SK-N-SH (cell line): ENCODE results near the gene FBN1. TPM values are rescaled to one million over a fixed set of nuclear protein-coding genes. Genes with fewer than 3 reads are reported as not detected.
A peak's percentile ranks its signal among the peaks of the same experiment; 100 is the strongest.

Experiments used
- CTCF ChIA-PET: fragments of 300-600, 350-600 bp; formaldehyde crosslinking; extraction: SDS; loops from one replicate; lab custom pipeline; 2021; lab: Yijun Ruan, JAX
- POLR2A ChIA-PET: fragments of 350-600 bp; sonication (Branson Sonifier 250); formaldehyde crosslinking; extraction: SDS; loops from one replicate; lab custom pipeline; 2020; ENCODE audit warnings: antibody characterized with exemption, inconsistent platforms; lab: Yijun Ruan, JAX
- DNase-seq: peaks from one replicate; pipeline ENCODE4 v3.0.0; 2012
- H2AFZ ChIP-seq: fragments of 200-600 bp; sonication (generic); 2 replicates; pipeline ENCODE4 v1.8.1; 2016; ENCODE audit warnings: antibody characterized with exemption, mild to moderate bottlenecking, low read depth
- H3F3A ChIP-seq: fragments of 200-600 bp; sonication (generic); replicated peaks from 2 replicates; pipeline ENCODE3; 2016; ENCODE audit warnings: antibody characterized with exemption, mild to moderate bottlenecking; ENCODE audit not compliant: insufficient read depth
- H3K27ac ChIP-seq, 2 experiments: fragments of 200-500 bp in 1 of 2; fragments of 200-600 bp in 1 of 2; sonication (Bioruptor generic) in 1 of 2; sonication (generic), shearing (Covaris generic) in 1 of 2; 2 replicates each; pipeline versions ENCODE4 v1.5.1 to v1.6.1; 2014 to 2016; ENCODE audit warnings: low read depth in 2 of 2, inconsistent platforms in 1 of 2, low read length in 1 of 2, mild to moderate bottlenecking in 1 of 2, mixed read lengths in 1 of 2
- H3K27me3 ChIP-seq: fragments of 200-600 bp; sonication (generic), shearing (Covaris generic); 2 replicates; pipeline ENCODE4 v1.6.1; 2016; ENCODE audit warnings: mixed run types; ENCODE audit not compliant: insufficient read depth
- H3K36me3 ChIP-seq, 2 experiments: fragments of 200-500 bp in 1 of 2; fragments of 200-600 bp in 1 of 2; sonication (Bioruptor generic) in 1 of 2; sonication (generic) in 1 of 2; replicated peaks in 1 of 2; 2 replicates each; pipeline versions ENCODE3 to v1.5.1; 2014 to 2016; ENCODE audit warnings: low read length in 1 of 2, mild to moderate bottlenecking in 1 of 2; ENCODE audit not compliant: insufficient read depth in 2 of 2, control insufficient read depth in 1 of 2
- H3K4me1 ChIP-seq, 2 experiments: fragments of 200-500 bp in 1 of 2; fragments of 200-600 bp in 1 of 2; sonication (Bioruptor generic) in 1 of 2; sonication (generic), shearing (Covaris generic) in 1 of 2; 2 replicates each; pipeline versions ENCODE4 v1.5.1 to v1.6.1; 2014 to 2016; ENCODE audit warnings: low read depth in 1 of 2, low read length in 1 of 2, mixed run types in 1 of 2; ENCODE audit not compliant: insufficient read depth in 2 of 2, control insufficient read depth in 1 of 2
- H3K4me2 ChIP-seq: fragments of 200-600 bp; sonication (generic), shearing (Covaris generic); 2 replicates; pipeline ENCODE4 v1.6.1; 2017; ENCODE audit warnings: mixed run types
- H3K4me3 ChIP-seq, 2 experiments: fragments of 200-500 bp in 1 of 2; fragments of 200-600 bp in 1 of 2; sonication (Bioruptor generic) in 1 of 2; sonication (generic), shearing (Covaris generic) in 1 of 2; 2 replicates each; pipeline versions ENCODE4 v1.5.1 to v1.8.1; 2014 to 2016; ENCODE audit warnings: low read depth in 2 of 2, inconsistent platforms in 1 of 2, low read length in 1 of 2, mild to moderate bottlenecking in 1 of 2, mixed read lengths in 1 of 2, moderate library complexity in 1 of 2
- H3K79me2 ChIP-seq: fragments of 200-600 bp; sonication (generic); 2 replicates; pipeline ENCODE4 v1.8.1; 2017; ENCODE audit warnings: mild to moderate bottlenecking; ENCODE audit not compliant: insufficient read depth
- H3K9ac ChIP-seq: fragments of 200-600 bp; sonication (generic); 2 replicates; pipeline ENCODE4 v1.6.1; 2017; ENCODE audit warnings: mixed run types
- H3K9me2 ChIP-seq: fragments of 200-600 bp; sonication (generic); 2 replicates; pipeline ENCODE4 v1.6.1; 2017; ENCODE audit warnings: mixed run types
- H3K9me3 ChIP-seq: fragments of 200-600 bp; sonication (generic); 2 replicates; pipeline ENCODE4 v1.6.1; 2017; ENCODE audit warnings: mixed run types, mild to moderate bottlenecking, moderate library complexity
- H4K20me1 ChIP-seq: fragments of 200-600 bp; sonication (generic); 2 replicates; pipeline ENCODE4 v1.6.1; 2017; ENCODE audit warnings: mild to moderate bottlenecking, mixed run types; ENCODE audit not compliant: insufficient read depth
- CHD2 ChIP-seq: fragments of 150-350 bp; IDR thresholded peaks from 2 replicates; pipeline ENCODE4 v1.6.1; 2018; ENCODE audit warnings: low read length; ENCODE audit not compliant: partially characterized antibody
- EP300 ChIP-seq, 2 experiments: IDR thresholded peaks; 2 replicates each; pipeline versions ENCODE4 v1.4.0 to v1.6.1; 2012; ENCODE audit warnings: borderline replicate concordance in 1 of 2, low read depth in 1 of 2, low read length in 1 of 2
- EZH2phosphoT487 ChIP-seq: fragments of 200-600 bp; sonication (generic); IDR thresholded peaks from 2 replicates; pipeline ENCODE4 v1.6.1; 2017; ENCODE audit warnings: low read depth, mixed run types, mild to moderate bottlenecking, antibody characterized with exemption, moderate library complexity, borderline replicate concordance
- FOXM1 ChIP-seq: IDR thresholded peaks from 2 replicates; pipeline ENCODE4 v1.4.0; 2012; ENCODE audit warnings: low read depth, mild to moderate bottlenecking
- GATA2 ChIP-seq: sonication (generic); formaldehyde crosslinking; IDR thresholded peaks from 2 replicates; pipeline ENCODE4 v1.5.0; 2020; ENCODE audit warnings: mild to moderate bottlenecking, missing genetic modification reagents
- JUND ChIP-seq: IDR thresholded peaks from 2 replicates; pipeline ENCODE4 v1.4.0; 2012
- MXI1 ChIP-seq: IDR thresholded peaks from 2 replicates; pipeline ENCODE4 v1.6.1; 2012; ENCODE audit warnings: mild to moderate bottlenecking, low read depth, low read length, improper control_type of control experiment
- NFIC ChIP-seq: IDR thresholded peaks from 2 replicates; pipeline ENCODE4 v1.4.0; 2012; ENCODE audit warnings: borderline replicate concordance
- POLR2AphosphoS5 ChIP-seq: IDR thresholded peaks from 2 replicates; pipeline ENCODE4 v1.6.1; 2012; ENCODE audit warnings: low read depth, low read length
- RCOR1 ChIP-seq: fragments of 150-350 bp; IDR thresholded peaks from 2 replicates; pipeline ENCODE4 v1.6.1; 2017; ENCODE audit warnings: antibody characterized with exemption, low read length
- RXRA ChIP-seq: IDR thresholded peaks from 2 replicates; pipeline ENCODE4 v1.4.0; 2012; ENCODE audit warnings: low read depth, mild to moderate bottlenecking, borderline replicate concordance
- YY1 ChIP-seq: IDR thresholded peaks from 2 replicates; pipeline ENCODE4 v1.4.0; 2012; ENCODE audit warnings: low read depth, mild to moderate bottlenecking
- WGBS: methylation state at CpG from one replicate; pipeline ENCODE4 v1.1.6; 2017; ENCODE audit warnings: low lambda C conversion rate; 5-methylcytosine and 5-hydroxymethylcytosine counted together
- polyA plus RNA-seq, 3 experiments: library from polyadenylated mRNA; depleted of rRNA; stranded (reverse); fragments of >200 nt; gene quantifications; 2 replicates each; pipeline ENCODE4 v1.2.3, GENCODE V29; 2012
- TF ChIP-seq, protein P1 (sequence below): IDR thresholded peaks from 2 replicates; pipeline ENCODE4 v1.4.0; 2012; ENCODE audit warnings: low read depth, borderline replicate concordance
- TF ChIP-seq, protein P2 (sequence below): IDR thresholded peaks from 2 replicates; pipeline ENCODE4 v1.6.1; 2012; ENCODE audit warnings: mild to moderate bottlenecking, low read depth, low read length, moderate library complexity
- TF ChIP-seq, protein P3 (sequence below): fragments of 150-350 bp; IDR thresholded peaks from 2 replicates; pipeline ENCODE4 v1.6.1; 2016; ENCODE audit warnings: mild to moderate bottlenecking, low read depth, low read length
- TF ChIP-seq, protein P4 (sequence below): IDR thresholded peaks from 2 replicates; pipeline ENCODE4; 2012

Gene FBN1
- polyA plus RNA-seq, 1 of the 3 experiments (the other 2 are of a cell fraction), result 248 TPM

DNA sequence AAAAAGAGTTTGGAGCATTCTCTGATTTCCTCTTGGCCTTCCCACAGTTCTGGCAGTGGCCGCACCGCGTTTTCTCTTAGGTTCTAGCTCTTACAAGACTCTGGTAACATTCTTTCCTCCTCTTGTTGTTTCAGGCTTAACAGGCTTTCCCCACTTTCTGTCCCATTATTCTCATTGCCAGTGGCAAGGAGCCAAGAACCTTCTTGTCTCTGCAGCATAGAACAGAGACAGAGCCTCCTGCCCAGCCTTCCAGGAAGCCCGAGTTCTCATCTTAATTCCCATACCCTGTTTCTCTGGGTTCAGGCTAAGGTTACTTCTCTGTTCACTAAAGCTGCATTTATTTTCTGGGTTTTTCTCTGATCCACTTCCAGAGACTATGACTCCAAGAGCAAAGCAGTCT lies 253.2 kb downstream of the FBN1 start:
- Histone ChIP-seq H3K27me3 (no peaks in the 10 kb centered on the region), H3K36me3 (no peaks in the 10 kb centered on the region), H3K79me2 (no peaks in the 10 kb centered on the region), H3K27ac (peak overlapping the region in 1 of 2 experiments; percentile 44; a peak in 2 of 4 replicates), H3K4me1 (peaks cover 14 to 36% of the 10 kb centered on the region in 2 experiments), H3K4me2 (no peak overlapping the region), H3K9ac (no peak overlapping the region), H3K4me3 (no peak overlapping the region), H3K9me3 (no peaks in the 10 kb centered on the region), H2AFZ (no peak overlapping the region), H3K9me2 (no peaks in the 10 kb centered on the region), H3F3A (peaks cover 42% of the 10 kb centered on the region), H4K20me1 (no peaks in the 10 kb centered on the region)
- TF ChIP-seq, protein P1, sequence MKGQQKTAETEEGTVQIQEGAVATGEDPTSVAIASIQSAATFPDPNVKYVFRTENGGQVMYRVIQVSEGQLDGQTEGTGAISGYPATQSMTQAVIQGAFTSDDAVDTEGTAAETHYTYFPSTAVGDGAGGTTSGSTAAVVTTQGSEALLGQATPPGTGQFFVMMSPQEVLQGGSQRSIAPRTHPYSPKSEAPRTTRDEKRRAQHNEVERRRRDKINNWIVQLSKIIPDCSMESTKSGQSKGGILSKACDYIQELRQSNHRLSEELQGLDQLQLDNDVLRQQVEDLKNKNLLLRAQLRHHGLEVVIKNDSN, result no peak
- TF ChIP-seq, protein P2, sequence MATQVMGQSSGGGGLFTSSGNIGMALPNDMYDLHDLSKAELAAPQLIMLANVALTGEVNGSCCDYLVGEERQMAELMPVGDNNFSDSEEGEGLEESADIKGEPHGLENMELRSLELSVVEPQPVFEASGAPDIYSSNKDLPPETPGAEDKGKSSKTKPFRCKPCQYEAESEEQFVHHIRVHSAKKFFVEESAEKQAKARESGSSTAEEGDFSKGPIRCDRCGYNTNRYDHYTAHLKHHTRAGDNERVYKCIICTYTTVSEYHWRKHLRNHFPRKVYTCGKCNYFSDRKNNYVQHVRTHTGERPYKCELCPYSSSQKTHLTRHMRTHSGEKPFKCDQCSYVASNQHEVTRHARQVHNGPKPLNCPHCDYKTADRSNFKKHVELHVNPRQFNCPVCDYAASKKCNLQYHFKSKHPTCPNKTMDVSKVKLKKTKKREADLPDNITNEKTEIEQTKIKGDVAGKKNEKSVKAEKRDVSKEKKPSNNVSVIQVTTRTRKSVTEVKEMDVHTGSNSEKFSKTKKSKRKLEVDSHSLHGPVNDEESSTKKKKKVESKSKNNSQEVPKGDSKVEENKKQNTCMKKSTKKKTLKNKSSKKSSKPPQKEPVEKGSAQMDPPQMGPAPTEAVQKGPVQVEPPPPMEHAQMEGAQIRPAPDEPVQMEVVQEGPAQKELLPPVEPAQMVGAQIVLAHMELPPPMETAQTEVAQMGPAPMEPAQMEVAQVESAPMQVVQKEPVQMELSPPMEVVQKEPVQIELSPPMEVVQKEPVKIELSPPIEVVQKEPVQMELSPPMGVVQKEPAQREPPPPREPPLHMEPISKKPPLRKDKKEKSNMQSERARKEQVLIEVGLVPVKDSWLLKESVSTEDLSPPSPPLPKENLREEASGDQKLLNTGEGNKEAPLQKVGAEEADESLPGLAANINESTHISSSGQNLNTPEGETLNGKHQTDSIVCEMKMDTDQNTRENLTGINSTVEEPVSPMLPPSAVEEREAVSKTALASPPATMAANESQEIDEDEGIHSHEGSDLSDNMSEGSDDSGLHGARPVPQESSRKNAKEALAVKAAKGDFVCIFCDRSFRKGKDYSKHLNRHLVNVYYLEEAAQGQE, result no peak
- TF ChIP-seq GATA2 (no peak), EP300 (IDR thresholded peaks at IDR 0.05; ENCODE audit: borderline replicate concordance in 1 of 2, low read depth in 1 of 2, low read length in 1 of 2) (no peak), NFIC (no peak), RCOR1 (no peak), RXRA (no peak), MXI1 (no peak), YY1 (no peak), JUND (no peak), POLR2AphosphoS5 (no peak), FOXM1 (no peak), CHD2 (no peak), EZH2phosphoT487 (no peak)
- TF ChIP-seq, protein P3, sequence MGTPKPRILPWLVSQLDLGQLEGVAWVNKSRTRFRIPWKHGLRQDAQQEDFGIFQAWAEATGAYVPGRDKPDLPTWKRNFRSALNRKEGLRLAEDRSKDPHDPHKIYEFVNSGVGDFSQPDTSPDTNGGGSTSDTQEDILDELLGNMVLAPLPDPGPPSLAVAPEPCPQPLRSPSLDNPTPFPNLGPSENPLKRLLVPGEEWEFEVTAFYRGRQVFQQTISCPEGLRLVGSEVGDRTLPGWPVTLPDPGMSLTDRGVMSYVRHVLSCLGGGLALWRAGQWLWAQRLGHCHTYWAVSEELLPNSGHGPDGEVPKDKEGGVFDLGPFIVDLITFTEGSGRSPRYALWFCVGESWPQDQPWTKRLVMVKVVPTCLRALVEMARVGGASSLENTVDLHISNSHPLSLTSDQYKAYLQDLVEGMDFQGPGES, result no peak
- TF ChIP-seq, protein P4, sequence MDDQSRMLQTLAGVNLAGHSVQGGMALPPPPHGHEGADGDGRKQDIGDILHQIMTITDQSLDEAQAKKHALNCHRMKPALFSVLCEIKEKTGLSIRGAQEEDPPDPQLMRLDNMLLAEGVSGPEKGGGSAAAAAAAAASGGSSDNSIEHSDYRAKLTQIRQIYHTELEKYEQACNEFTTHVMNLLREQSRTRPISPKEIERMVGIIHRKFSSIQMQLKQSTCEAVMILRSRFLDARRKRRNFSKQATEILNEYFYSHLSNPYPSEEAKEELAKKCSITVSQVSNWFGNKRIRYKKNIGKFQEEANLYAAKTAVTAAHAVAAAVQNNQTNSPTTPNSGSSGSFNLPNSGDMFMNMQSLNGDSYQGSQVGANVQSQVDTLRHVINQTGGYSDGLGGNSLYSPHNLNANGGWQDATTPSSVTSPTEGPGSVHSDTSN, result no peak
- POLR2A ChIA-PET, result no interaction called here
- no peak for DNase-seq
- CTCF ChIA-PET, result interaction anchor here (1.7 kb wide), 1 partner anchor 35 kb away, joined by 5 read pairs; no protein-coding TSS in a partner anchor
- WGBS, result 71% methylated on average over 4 of the region's 4 CpGs
